Astrocyte (in vitro differentiated cells and primary cell): ENCODE data around the gene CYP2F1. TPM values are rescaled to one million over a fixed set of nuclear protein-coding genes. Genes with fewer than 3 reads are reported as not detected.

ENCODE experiments used
- DNase-seq: peaks from one replicate; pipeline ENCODE4 v3.0.0-alpha.2; 2010; ENCODE audit warnings: low read depth
- FAIRE-seq: peaks from 2 replicates; lab custom pipeline; 2011; peaks lifted over from hg19 to GRCh38; lab: Jason Lieb, UNC
- H2AFZ ChIP-seq: 2 replicates; pipeline ENCODE4 v1.6.0; 2012; ENCODE audit warnings: low read depth, low read length, inconsistent platforms
- H3K27ac ChIP-seq: 2 replicates; pipeline ENCODE4 v1.5.1; 2011; ENCODE audit warnings: low read depth, low read length, inconsistent platforms
- H3K27me3 ChIP-seq: 2 replicates; pipeline ENCODE4 v1.6.0; 2011; ENCODE audit warnings: low read length, inconsistent platforms; ENCODE audit not compliant: insufficient read depth
- H3K36me3 ChIP-seq: 2 replicates; pipeline ENCODE4 v1.5.1; 2011; ENCODE audit warnings: low read length, inconsistent platforms; ENCODE audit not compliant: insufficient read depth
- H3K4me1 ChIP-seq: 2 replicates; pipeline ENCODE4 v1.5.1; 2011; ENCODE audit warnings: low read length, inconsistent platforms; ENCODE audit not compliant: insufficient read depth
- H3K4me2 ChIP-seq: 2 replicates; pipeline ENCODE4 v1.6.0; 2012; ENCODE audit warnings: low read length, inconsistent platforms
- H3K4me3 ChIP-seq: 2 replicates; pipeline ENCODE4 v1.5.1; 2011; ENCODE audit warnings: low read depth, mild to moderate bottlenecking, low read length, inconsistent platforms; ENCODE audit not compliant: insufficient read depth
- H3K79me2 ChIP-seq: 2 replicates; pipeline ENCODE4 v1.6.0; 2012; ENCODE audit warnings: mild to moderate bottlenecking, low read length, inconsistent platforms; ENCODE audit not compliant: insufficient read depth
- H3K9ac ChIP-seq: 2 replicates; pipeline ENCODE4 v1.6.0; 2012; ENCODE audit warnings: mild to moderate bottlenecking, low read length, inconsistent platforms
- H3K9me3 ChIP-seq: 2 replicates; pipeline ENCODE4 v1.5.1; 2012; ENCODE audit warnings: low read depth, mild to moderate bottlenecking, low read length, inconsistent platforms; ENCODE audit not compliant: insufficient read depth
- H4K20me1 ChIP-seq: 2 replicates; pipeline ENCODE4 v1.6.0; 2012; ENCODE audit warnings: low read length, inconsistent platforms; ENCODE audit not compliant: insufficient read depth
- H3K27ac Mint-ChIP-seq: one replicate; pipeline ENCODE4 v1.8.0; 2021; ENCODE audit warnings: mild to moderate bottlenecking, mixed read lengths; ENCODE audit not compliant: unreplicated experiment
- H3K27me3 Mint-ChIP-seq: one replicate; pipeline ENCODE4 v1.8.0; 2021; ENCODE audit warnings: low read depth, mixed read lengths; ENCODE audit not compliant: unreplicated experiment
- H3K36me3 Mint-ChIP-seq: one replicate; pipeline ENCODE4 v1.8.0; 2021; ENCODE audit warnings: low read depth, mixed read lengths; ENCODE audit not compliant: unreplicated experiment
- H3K4me1 Mint-ChIP-seq: one replicate; pipeline ENCODE4 v1.8.0; 2021; ENCODE audit warnings: low read depth, mixed read lengths; ENCODE audit not compliant: unreplicated experiment
- H3K4me3 Mint-ChIP-seq: one replicate; pipeline ENCODE4 v1.8.0; 2021; ENCODE audit warnings: mild to moderate bottlenecking, moderate library complexity, mixed read lengths; ENCODE audit not compliant: unreplicated experiment
- H3K9me3 Mint-ChIP-seq: one replicate; pipeline ENCODE4 v1.8.0; 2021; ENCODE audit warnings: mild to moderate bottlenecking, mixed read lengths; ENCODE audit not compliant: unreplicated experiment
- EZH2 ChIP-seq: IDR thresholded peaks from 2 replicates; pipeline ENCODE4 v1.6.1; 2012; ENCODE audit warnings: mild to moderate bottlenecking, low read length, inconsistent platforms; ENCODE audit not compliant: insufficient read depth
- total RNA-seq: library from RNA; stranded (reverse); gene quantifications from 2 replicates; pipeline ENCODE4 v1.2.1, GENCODE V29; 2021
- TF ChIP-seq, protein P1 (sequence below): IDR thresholded peaks from 2 replicates; pipeline ENCODE4 v1.5.1; 2011; ENCODE audit warnings: low read depth, mild to moderate bottlenecking, inconsistent platforms, low read length, moderate library complexity; ENCODE audit not compliant: insufficient read depth

CYP2F1 gene
- total RNA-seq, 1 donor from 2014 or later, result not detected

DNA sequence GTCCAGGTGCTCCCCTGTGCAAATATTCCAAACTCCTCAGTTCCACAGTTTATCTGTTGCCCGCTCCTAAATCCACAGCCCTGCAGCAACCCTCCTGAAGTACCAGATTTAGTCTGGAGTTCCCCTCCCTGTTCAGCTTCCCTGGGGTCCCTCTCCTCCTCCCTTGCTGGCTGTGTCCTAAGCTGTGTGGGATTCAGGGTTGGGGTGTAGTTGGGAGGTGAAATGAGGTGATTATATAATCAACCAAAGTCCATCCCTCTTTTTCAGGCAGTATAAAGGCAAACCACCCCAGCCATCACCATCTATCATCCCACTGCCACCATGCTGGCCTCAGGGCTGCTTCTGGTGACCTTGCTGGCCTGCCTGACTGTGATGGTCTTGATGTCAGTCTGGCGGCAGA, 26.1 kb upstream of the CYP2F1 start, which contains the start of gene CYP2A13:
Gene CYP2A13 (plus strand): TSS at position 301 of the 400 bp plus-strand sequence. CDS start 21 bp downstream, at position 322.
- FAIRE-seq (no peak), DNase-seq (no peak)
- no peaks in the 10 kb centered on the region for H3K27me3 ChIP-seq
- H3K27ac ChIP-seq, result no peak within 1 kb of the TSS
- no peaks in the 10 kb centered on the region for H4K20me1 ChIP-seq
- Mint-ChIP-seq H3K4me3 (no peak within 1 kb of the TSS), H3K4me1 (peaks cover 4% of the 10 kb centered on the region), H3K27ac (no peak within 1 kb of the TSS), H3K9me3 (peaks cover 4% of the 10 kb centered on the region), H3K36me3 (no peaks in the 10 kb centered on the region), H3K27me3 (peaks cover 76% of the 10 kb centered on the region)
- no peak within 1 kb of the TSS for H3K4me3 ChIP-seq
- H3K4me1 ChIP-seq, result no peaks in the 10 kb centered on the region
- H3K4me2 ChIP-seq, result no peak within 1 kb of the TSS
- no peaks in the 10 kb centered on the region for H3K36me3 ChIP-seq
- H3K9ac ChIP-seq, result no peak within 1 kb of the TSS
- H2AFZ ChIP-seq, result no peak within 1 kb of the TSS
- no peaks in the 10 kb centered on the region for H3K79me2 ChIP-seq
- no peak for TF ChIP-seq EZH2
- TF ChIP-seq, protein P1, sequence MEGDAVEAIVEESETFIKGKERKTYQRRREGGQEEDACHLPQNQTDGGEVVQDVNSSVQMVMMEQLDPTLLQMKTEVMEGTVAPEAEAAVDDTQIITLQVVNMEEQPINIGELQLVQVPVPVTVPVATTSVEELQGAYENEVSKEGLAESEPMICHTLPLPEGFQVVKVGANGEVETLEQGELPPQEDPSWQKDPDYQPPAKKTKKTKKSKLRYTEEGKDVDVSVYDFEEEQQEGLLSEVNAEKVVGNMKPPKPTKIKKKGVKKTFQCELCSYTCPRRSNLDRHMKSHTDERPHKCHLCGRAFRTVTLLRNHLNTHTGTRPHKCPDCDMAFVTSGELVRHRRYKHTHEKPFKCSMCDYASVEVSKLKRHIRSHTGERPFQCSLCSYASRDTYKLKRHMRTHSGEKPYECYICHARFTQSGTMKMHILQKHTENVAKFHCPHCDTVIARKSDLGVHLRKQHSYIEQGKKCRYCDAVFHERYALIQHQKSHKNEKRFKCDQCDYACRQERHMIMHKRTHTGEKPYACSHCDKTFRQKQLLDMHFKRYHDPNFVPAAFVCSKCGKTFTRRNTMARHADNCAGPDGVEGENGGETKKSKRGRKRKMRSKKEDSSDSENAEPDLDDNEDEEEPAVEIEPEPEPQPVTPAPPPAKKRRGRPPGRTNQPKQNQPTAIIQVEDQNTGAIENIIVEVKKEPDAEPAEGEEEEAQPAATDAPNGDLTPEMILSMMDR, result no peak
- no peaks in the 10 kb centered on the region for H3K9me3 ChIP-seq

- no peak overlapping the region for H3K4me3 Mint-ChIP-seq
- no peak overlapping the region for H3K27ac Mint-ChIP-seq
- H3K9me3 Mint-ChIP-seq, result peaks cover 11% of the 10 kb centered on the region
- no peak overlapping the region for H3K4me2 ChIP-seq
- no peak overlapping the region for H3K27ac ChIP-seq
- H3K9me3 ChIP-seq, result no peaks in the 10 kb centered on the region
- no peaks in the 10 kb centered on the region for H3K79me2 ChIP-seq
- no peaks in the 10 kb centered on the region for H3K4me1 ChIP-seq
- no peaks in the 10 kb centered on the region for H3K36me3 ChIP-seq
- no peak overlapping the region for H3K9ac ChIP-seq
- H2AFZ ChIP-seq, result no peak overlapping the region
- no peaks in the 10 kb centered on the region for H3K4me1 Mint-ChIP-seq
- no peak overlapping the region for H3K4me3 ChIP-seq
- no peaks in the 10 kb centered on the region for H3K27me3 ChIP-seq
- H3K36me3 Mint-ChIP-seq, result no peaks in the 10 kb centered on the region
- no peak for DNase-seq
- no peaks in the 10 kb centered on the region for H4K20me1 ChIP-seq
- FAIRE-seq, result no peak
- no peak for TF ChIP-seq EZH2
- TF ChIP-seq, protein P1, result no peak
- H3K27me3 Mint-ChIP-seq, result peaks cover 89% of the 10 kb centered on the region
Measured at GRCh38 chr19:41089959-41090358, 24.3 kb upstream of the CYP2F1 start.

DNA sequence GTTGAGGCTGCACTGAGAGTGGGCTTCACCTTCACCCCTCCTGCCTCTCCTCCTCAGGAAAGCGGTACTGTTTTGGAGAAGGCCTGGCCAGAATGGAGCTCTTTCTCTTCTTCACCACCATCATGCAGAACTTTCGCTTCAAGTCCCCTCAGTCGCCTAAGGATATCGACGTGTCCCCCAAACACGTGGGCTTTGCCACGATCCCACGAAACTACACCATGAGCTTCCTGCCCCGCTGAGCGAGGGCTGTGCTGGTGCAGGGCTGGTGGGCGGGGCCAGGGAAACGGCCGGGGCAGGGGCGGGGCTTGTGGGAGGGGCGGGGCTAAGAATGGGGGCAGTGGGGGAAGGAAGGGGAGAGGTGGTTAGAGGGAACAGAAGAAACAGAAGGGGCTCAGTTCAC, 18.5 kb upstream of the CYP2F1 start:
- Histone ChIP-seq H3K79me2 (no peaks in the 10 kb centered on the region), H3K27ac (no peak overlapping the region), H3K4me2 (no peak overlapping the region), H3K9me3 (no peaks in the 10 kb centered on the region), H3K9ac (no peak overlapping the region), H3K4me1 (no peaks in the 10 kb centered on the region), H3K4me3 (no peak overlapping the region), H3K36me3 (no peaks in the 10 kb centered on the region), H3K27me3 (no peaks in the 10 kb centered on the region), H2AFZ (no peak overlapping the region), H4K20me1 (no peaks in the 10 kb centered on the region)
- Mint-ChIP-seq H3K27me3 (peaks cover 55% of the 10 kb centered on the region), H3K4me3 (no peak overlapping the region), H3K9me3 (peaks cover 19% of the 10 kb centered on the region), H3K27ac (no peak overlapping the region), H3K36me3 (peaks cover 1% of the 10 kb centered on the region), H3K4me1 (no peaks in the 10 kb centered on the region)
- no peak for TF ChIP-seq EZH2
- TF ChIP-seq, protein P1, result no peak
- FAIRE-seq, result no peak
- DNase-seq, result no peak
